Left hindlimb (tissue), 1 donor: ENCODE results near the gene LTBP2.
"Not testable (repeated sequence)": the region's sequence is repeated elsewhere in the genome, so short reads cannot be mapped to it uniquely, and the experiment has no call there.

ENCODE experiments used
- DNase-seq: peaks from one replicate; pipeline ENCODE4 v3.0.0-alpha.2; 2018

The LTBP2 gene

GRCh38 chr14:74548881-74549280 is 63.2 kb downstream of the LTBP2 start:
- DNase-seq, result peak; percentile 77

- DNase-seq, result no peak
These were observed 64.6 kb downstream of the LTBP2 start for GRCh38 chr14:74547331-74547927.

- DNase-seq, result no peak
These were observed 65.6 kb downstream of the LTBP2 start for GRCh38 chr14:74546416-74546815.

- no peak for DNase-seq
These were observed 66.7 kb downstream of the LTBP2 start for GRCh38 chr14:74545386-74545785.

GRCh38 chr14:74543771-74544438 is 68.1 kb downstream of the LTBP2 start:
- no peak for DNase-seq

- DNase-seq, result no peak
These were observed 69.9 kb downstream of the LTBP2 start for GRCh38 chr14:74542056-74542685.

GRCh38 chr14:74541225-74541624 is 70.8 kb downstream of the LTBP2 start:
- no peak for DNase-seq

GRCh38 chr14:74539503-74539902 is 72.5 kb downstream of the LTBP2 start:
- DNase-seq, result no peak

GRCh38 chr14:74538411-74539391 is 73.3 kb downstream of the LTBP2 start:
- DNase-seq, result no peak

GRCh38 chr14:74536336-74536735 is 75.7 kb downstream of the LTBP2 start:
- DNase-seq, result not testable (repeated sequence)

GRCh38 chr14:74535756-74536325 is 76.2 kb downstream of the LTBP2 start:
- no peak for DNase-seq

GRCh38 chr14:74533576-74533975 is 78.5 kb downstream of the LTBP2 start:
- DNase-seq, result no peak

- DNase-seq, result no peak
These were observed 79.8 kb downstream of the LTBP2 start for GRCh38 chr14:74532246-74532645.

GRCh38 chr14:74531467-74531866 is 80.6 kb downstream of the LTBP2 start:
- no peak for DNase-seq

GRCh38 chr14:74531006-74531405 is 81.0 kb downstream of the LTBP2 start:
- no peak for DNase-seq

- no peak for DNase-seq
These were observed 83.2 kb downstream of the LTBP2 start for GRCh38 chr14:74528886-74529285.

- DNase-seq, result no peak
These were observed 83.6 kb downstream of the LTBP2 start for GRCh38 chr14:74528406-74528805.

- DNase-seq, result no peak
These were observed 84.2 kb downstream of the LTBP2 start for GRCh38 chr14:74527736-74528280.

GRCh38 chr14:74526854-74527585 is 85.0 kb downstream of the LTBP2 start:
- DNase-seq, result no peak

GRCh38 chr14:74525361-74525851 is 86.6 kb downstream of the LTBP2 start:
- no peak for DNase-seq

- no peak for DNase-seq
These were observed 87.3 kb downstream of the LTBP2 start for GRCh38 chr14:74524812-74525135.
